Tracheal epithelial cell (primary cell): ENCODE data around the gene WNK3. TPM values are rescaled to one million over a fixed set of nuclear protein-coding genes. Genes with fewer than 3 reads are reported as not detected.

Experiments
- total RNA-seq: library from RNA; depleted of rRNA; stranded (reverse); fragments of >200 nt; gene quantifications from 2 replicates; pipeline ENCODE4 v1.2.1, GENCODE V29; 2014

Gene WNK3
- total RNA-seq: 1.3 and 1.4 TPM in 2 replicates

DNA sequence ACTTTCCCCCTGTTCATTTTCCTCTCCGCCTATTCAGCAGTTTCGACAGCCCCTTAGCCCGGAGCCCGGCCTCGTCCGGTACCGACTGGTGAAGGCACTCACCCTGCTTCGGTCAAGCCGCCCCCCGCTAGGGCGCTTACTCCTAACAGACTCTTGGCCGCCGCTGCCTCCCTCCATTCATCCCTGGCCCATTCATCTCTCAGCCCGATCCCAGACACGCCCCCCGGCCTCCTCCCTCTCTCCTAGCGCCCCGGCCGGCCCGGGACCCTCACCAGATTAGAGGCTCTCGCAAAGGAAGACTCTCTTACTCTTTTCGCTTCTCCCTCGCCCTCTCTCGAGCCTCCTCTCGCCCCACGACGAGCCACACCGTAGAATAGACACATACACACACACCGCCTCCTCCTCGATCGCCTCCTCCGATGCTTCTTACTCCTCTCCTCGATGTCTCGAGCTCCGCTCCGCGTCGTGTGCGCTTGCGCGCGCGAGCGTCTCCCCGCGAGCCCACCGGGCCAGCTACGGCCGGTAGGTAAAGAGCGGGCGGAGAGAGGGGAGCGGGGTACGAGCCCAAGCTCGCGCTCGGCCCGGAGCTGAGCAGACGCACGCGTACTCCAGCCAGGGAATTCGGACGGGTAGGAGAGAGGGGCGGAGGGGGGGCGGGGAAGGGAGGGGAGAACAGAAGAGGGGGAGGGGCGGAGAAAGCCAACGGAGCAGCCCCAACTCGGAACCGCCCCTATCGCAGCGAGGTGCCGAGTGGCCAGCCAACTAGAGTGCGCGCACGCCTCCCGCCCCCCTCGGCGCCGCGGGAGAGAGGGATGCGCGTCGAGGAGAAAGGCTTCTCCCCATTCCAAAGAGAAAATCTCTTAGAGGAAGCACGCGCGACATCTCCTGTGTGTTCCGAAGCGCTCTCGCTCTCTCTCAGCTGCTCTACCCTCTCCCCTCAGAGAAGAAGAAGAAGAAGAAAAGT, at the start of gene WNK3:
TSS of gene WNK3 (minus strand) at position 633 of the 964 bp plus-strand sequence.

GRCh38 chrX:54182864-54183613, 174.8 kb downstream of the WNK3 start, which contains the start of gene FAM120C:
Gene FAM120C (minus strand): TSS chrX:54183254. CDS start chrX:54183198, 56 bp downstream.

Other genes with a start within 250 kb of the WNK3 start
- 0.85 and 4.3 TPM in 2 replicates for gene FAM120C, start 174.8 kb downstream of the WNK3 start, total RNA-seq
- gene TSR2, start 82.4 kb upstream of the WNK3 start, total RNA-seq: 5.8 and 6.0 TPM in 2 replicates
- gene FGD1, start 138.2 kb upstream of the WNK3 start, total RNA-seq: 2.7 and 2.8 TPM in 2 replicates
- 28.8 and 30.8 TPM in 2 replicates for gene GNL3L, start 172.2 kb upstream of the WNK3 start, total RNA-seq